ENCODE measurements around the gene PURB.
"Not testable (repeated sequence)": the region's sequence is repeated elsewhere in the genome, so short reads cannot be mapped to it uniquely, and the experiment has no call there.

Gene PURB

GRCh38 chr7:44885394-44886317, at the start of gene PURB:
Gene PURB, minus strand, starts transcription at chr7:44885530. Its CDS starts 182 bp downstream, at chr7:44885348.
- DNase-seq (ENCODE audit: low read depth in 2 of 2) = peak; percentile 90 to 96

- no peak for DNase-seq (ENCODE audit: low read depth in 2 of 2)
Observed at GRCh38 chr7:44935016-44935415, 49.7 kb upstream of the PURB start.

- DNase-seq (ENCODE audit: low read depth in 2 of 2) = not testable (repeated sequence)
Observed at GRCh38 chr7:44934510-44934909, 49.2 kb upstream of the PURB start.

- no peak for DNase-seq (ENCODE audit: low read depth in 2 of 2)
Observed at GRCh38 chr7:44930921-44931320, 45.6 kb upstream of the PURB start.

GRCh38 chr7:44922351-44922694, 37.0 kb upstream of the PURB start:
- DNase-seq (ENCODE audit: low read depth in 2 of 2) = no peak

- DNase-seq (ENCODE audit: low read depth in 2 of 2) = peak; percentile 92 to 95
Observed at GRCh38 chr7:44921607-44922350, 36.4 kb upstream of the PURB start.

- DNase-seq (ENCODE audit: low read depth in 2 of 2) = no peak
Observed at GRCh38 chr7:44920119-44920518, 34.8 kb upstream of the PURB start.

- DNase-seq (ENCODE audit: low read depth in 2 of 2) = no peak
Observed at GRCh38 chr7:44918029-44918428, 32.7 kb upstream of the PURB start.

GRCh38 chr7:44917465-44917864, 32.1 kb upstream of the PURB start:
- DNase-seq (ENCODE audit: low read depth in 2 of 2) = no peak

GRCh38 chr7:44914992-44915607, 29.8 kb upstream of the PURB start:
- DNase-seq (ENCODE audit: low read depth in 2 of 2) = peak; percentile 14 to 34

- no peak for DNase-seq (ENCODE audit: low read depth in 2 of 2)
Observed at GRCh38 chr7:44912775-44913347, 27.5 kb upstream of the PURB start.

GRCh38 chr7:44911911-44912310, 26.6 kb upstream of the PURB start:
- DNase-seq (ENCODE audit: low read depth in 2 of 2) = no peak

- DNase-seq (ENCODE audit: low read depth in 2 of 2) = no peak
Observed at GRCh38 chr7:44909596-44910389, 24.5 kb upstream of the PURB start.

GRCh38 chr7:44906965-44907364, 21.6 kb upstream of the PURB start:
- DNase-seq (ENCODE audit: low read depth in 2 of 2) = no peak

- DNase-seq (ENCODE audit: low read depth in 2 of 2) = no peak
Observed at GRCh38 chr7:44905002-44905635, 19.8 kb upstream of the PURB start.

GRCh38 chr7:44899443-44899842, 14.1 kb upstream of the PURB start:
- DNase-seq (ENCODE audit: low read depth in 2 of 2) = no peak

GRCh38 chr7:44898039-44898438, 12.7 kb upstream of the PURB start:
- DNase-seq (ENCODE audit: low read depth in 2 of 2) = no peak

GRCh38 chr7:44897309-44897708, 12.0 kb upstream of the PURB start:
- no peak for DNase-seq (ENCODE audit: low read depth in 2 of 2)

- DNase-seq (ENCODE audit: low read depth in 2 of 2) = no peak
Observed at GRCh38 chr7:44894888-44895580, 9.7 kb upstream of the PURB start.

GRCh38 chr7:44893710-44894234, 8.4 kb upstream of the PURB start:
- DNase-seq (ENCODE audit: low read depth in 2 of 2) = no peak
